Activated CD4-positive, alpha-beta T cell treated with anti-CD3 and anti-CD28 coated beads, Interleukin-2, amount 50 U/mL, for 24 hours (primary cell): ENCODE results near the gene SIRT4.
A peak's percentile ranks its signal among the peaks of the same experiment; 100 is the strongest.
"Not testable (repeated sequence)": the region's sequence is repeated elsewhere in the genome, so short reads cannot be mapped to it uniquely, and the experiment has no call there.

Source experiments
- DNase-seq, 2 donors: peaks; one replicate each; pipeline ENCODE4 v3.0.0-alpha.2; 2020; ENCODE audit warnings: low read depth in 1 of 2, low spot score in 1 of 2

Gene SIRT4

GRCh38 chr12:120301962-120302815 is at the start of gene SIRT4:
TSS of gene SIRT4 (plus strand) at chr12:120302321. CDS start at chr12:120303562, 1,241 bp downstream.
- peak; percentile 65 to 86 for DNase-seq

GRCh38 chr12:120253313-120253712 is 48.8 kb upstream of the SIRT4 start:
- DNase-seq = not testable (repeated sequence)

GRCh38 chr12:120254809-120255208 is 47.3 kb upstream of the SIRT4 start:
- DNase-seq = no peak

- DNase-seq = no peak
Observed at GRCh38 chr12:120257041-120257821, 44.9 kb upstream of the SIRT4 start.

GRCh38 chr12:120258323-120258896 is 43.7 kb upstream of the SIRT4 start:
- DNase-seq = no peak

- DNase-seq = no peak
Observed at GRCh38 chr12:120259418-120260202, 42.5 kb upstream of the SIRT4 start.

- no peak for DNase-seq
Observed at GRCh38 chr12:120260607-120261006, 41.5 kb upstream of the SIRT4 start.

- DNase-seq = no peak
Observed at GRCh38 chr12:120261951-120262851, 39.9 kb upstream of the SIRT4 start.

- no peak for DNase-seq
Observed at GRCh38 chr12:120262852-120263747, 39.0 kb upstream of the SIRT4 start.

GRCh38 chr12:120263748-120264085 is 38.4 kb upstream of the SIRT4 start:
- DNase-seq = no peak

GRCh38 chr12:120264086-120264903 is 37.8 kb upstream of the SIRT4 start:
- no peak for DNase-seq

- DNase-seq = no peak
Observed at GRCh38 chr12:120264904-120265472, 37.1 kb upstream of the SIRT4 start.

GRCh38 chr12:120265473-120266179 is 36.5 kb upstream of the SIRT4 start, which contains the start of gene PXN:
TSS of gene PXN (minus strand) at chr12:120265730. CDS start at chr12:120265629, 101 bp downstream.
- DNase-seq = peak; percentile 82 to 83

- DNase-seq = no peak
Observed at GRCh38 chr12:120266180-120266870, 35.8 kb upstream of the SIRT4 start.

- no peak for DNase-seq
Observed at GRCh38 chr12:120267736-120268135, 34.4 kb upstream of the SIRT4 start.

- no peak for DNase-seq
Observed at GRCh38 chr12:120276734-120277133, 25.4 kb upstream of the SIRT4 start.
